Body of pancreas (tissue), 4 donors: ENCODE results near the gene TJP3. TPM values are rescaled to one million over a fixed set of nuclear protein-coding genes. Genes with fewer than 3 reads are reported as not detected.
A peak's percentile ranks its signal among the peaks of the same experiment; 100 is the strongest.

Experiments used
- ATAC-seq: fragments of 150-250 bp; one replicate; pipeline ENCODE4 v1.9.1; 2016
- DNase-seq, 4 donors: peaks; one replicate each; pipeline ENCODE4 v3.0.0-alpha.2; 2019
- H3K27ac ChIP-seq, 4 donors: fragments of 200-600 bp; sonication (generic); 1 replicate in 3 of 4; 2 replicates in 1 of 4; pipeline versions ENCODE4 v1.5.1 to v1.6.1; 2016 to 2019; ENCODE audit warnings: mild to moderate bottlenecking in 1 of 4, mixed read lengths in 1 of 4, moderate library complexity in 1 of 4
- H3K27me3 ChIP-seq, 2 donors: fragments of 200-600 bp; sonication (generic); one replicate each; pipeline ENCODE4 v1.6.0; 2016; ENCODE audit warnings: mild to moderate bottlenecking in 1 of 2
- H3K36me3 ChIP-seq, 2 donors: fragments of 200-600 bp; sonication (generic); replicated peaks in 1 of 2; 2 replicates each; pipeline ENCODE4 v1.5.1; 2016; ENCODE audit warnings: low read depth in 2 of 2; ENCODE audit not compliant: insufficient read depth in 1 of 2
- H3K4me1 ChIP-seq: fragments of 200-600 bp; sonication (generic); one replicate; pipeline ENCODE4 v1.6.0; 2016
- H3K4me3 ChIP-seq, 2 donors: fragments of 200-600 bp; sonication (generic); 1 replicate in 1 of 2; 2 replicates in 1 of 2; pipeline ENCODE4 v1.5.1; 2016 to 2019
- H3K9me3 ChIP-seq, 3 donors: fragments of 200-600 bp; sonication (generic); 1 replicate in 2 of 3; 2 replicates in 1 of 3; pipeline ENCODE4 v1.5.1; 2016
- CTCF ChIP-seq, 7 experiments: fragments of 450-650 bp in 4 of 7; fragments of 200-600 bp in 3 of 7; sonication (generic) in 3 of 7; IDR thresholded peaks; one replicate each; pipeline ENCODE4 v1.5.1; 2016 to 2019; ENCODE audit warnings: antibody characterized with exemption in 7 of 7
- POLR2A ChIP-seq, 3 donors: fragments of 450-650 bp; IDR thresholded peaks; one replicate each; pipeline ENCODE4 v1.6.1; 2016; ENCODE audit warnings: antibody characterized with exemption in 3 of 3, mild to moderate bottlenecking in 2 of 3
- WGBS, 2 donors: methylation state at CpG; one replicate each; pipeline ENCODE4 v1.1.5; 2017; 5-methylcytosine and 5-hydroxymethylcytosine counted together
- intact Hi-C: fragments of 100-400 bp; cut with DNase I; formaldehyde crosslinking; loops from one replicate; pipeline ENCODE4 v1.15.1; 2023
- total RNA-seq, 2 donors: library from RNA; depleted of rRNA; stranded (reverse); fragments of >200 nt; gene quantifications; one replicate each; pipeline ENCODE4 v1.1.0, GENCODE V29; 2016

The TJP3 gene
- total RNA-seq, 2 donors from 2014 or later, result 15.8 to 21.4 TPM

- no peak for DNase-seq
- Histone ChIP-seq H3K27me3 (no peaks in the 10 kb centered on the region), H3K4me1 (peaks cover 13% of the 10 kb centered on the region), H3K27ac (no peak overlapping the region), H3K9me3 (no peaks in the 10 kb centered on the region), H3K36me3 (no peaks in the 10 kb centered on the region), H3K4me3 (no peak overlapping the region)
- 89 to 92% methylated on average over 2 to 38 of the region's 43 CpGs for WGBS, 2 donors
- ATAC-seq, result no peak
- intact Hi-C loops, result no loop called here
- TF ChIP-seq POLR2A (IDR thresholded peaks at IDR 0.05) (no peak), CTCF (IDR thresholded peaks at IDR 0.05) (no peak)
Measured at GRCh38 chr19:3697671-3698385, 10.4 kb upstream of the TJP3 start.

- Histone ChIP-seq H3K27ac (no peak overlapping the region), H3K4me3 (no peak overlapping the region)
- 46 to 59% methylated on average over 6 to 9 of the region's 12 CpGs for WGBS, 2 donors
Measured at GRCh38 chr19:3698386-3698950, 9.7 kb upstream of the TJP3 start.

GRCh38 chr19:3698974-3699740, 9.0 kb upstream of the TJP3 start:
- no peaks in the 10 kb centered on the region for H3K9me3 ChIP-seq
- H3K27ac ChIP-seq, result peak overlapping the region; percentile 20 to 79 (median 36)
- H3K4me3 ChIP-seq, result peak overlapping the region; percentile 58 to 67
- H3K4me1 ChIP-seq, result peaks cover 13% of the 10 kb centered on the region
- no peaks in the 10 kb centered on the region for H3K27me3 ChIP-seq
- ATAC-seq (peak; percentile 18), DNase-seq (peak; percentile 42 to 53 (median 51))
- intact Hi-C loops, result no loop called here
- TF ChIP-seq CTCF (IDR thresholded peaks at IDR 0.05), result no peak
- TF ChIP-seq POLR2A (IDR thresholded peaks at IDR 0.05), result peak in 2 of 3 donors; percentile 32 to 41
- no peaks in the 10 kb centered on the region for H3K36me3 ChIP-seq
- 1 to 10% methylated on average over 17 to 34 of the region's 34 CpGs for WGBS, 2 donors

More at GRCh38 chr19:3698386-3698950, 9.7 kb upstream of the TJP3 start:
- no peaks in the 10 kb centered on the region for H3K36me3 ChIP-seq
- no peaks in the 10 kb centered on the region for H3K27me3 ChIP-seq
- peaks cover 13% of the 10 kb centered on the region for H3K4me1 ChIP-seq
- DNase-seq, result no peak
- no peaks in the 10 kb centered on the region for H3K9me3 ChIP-seq
- no peak for TF ChIP-seq CTCF (IDR thresholded peaks at IDR 0.05)
- TF ChIP-seq POLR2A (IDR thresholded peaks at IDR 0.05), result no peak
- intact Hi-C loops, result no loop called here
- no peak for ATAC-seq

- no peaks in the 10 kb centered on the region for H3K27me3 ChIP-seq
- no peaks in the 10 kb centered on the region for H3K36me3 ChIP-seq
- peak overlapping the region; percentile 20 to 79 (median 36) for H3K27ac ChIP-seq
- no peaks in the 10 kb centered on the region for H3K9me3 ChIP-seq
- WGBS, 2 donors, result 0% methylated on average over 4 to 26 of the region's 43 CpGs
- peaks cover 13% of the 10 kb centered on the region for H3K4me1 ChIP-seq
- ATAC-seq, result peak; percentile 2
- H3K4me3 ChIP-seq, result peak overlapping the region; percentile 58 to 67
- intact Hi-C loops, result no loop called here
- DNase-seq, result no peak
- TF ChIP-seq CTCF (IDR thresholded peaks at IDR 0.05) (no peak), POLR2A (IDR thresholded peaks at IDR 0.05) (no peak)
Measured at GRCh38 chr19:3699741-3700241, 8.4 kb upstream of the TJP3 start.
